Esophagus mucosa (tissue), 1 donor: Measurements from ENCODE around the gene VWA5B1. TPM values are rescaled to one million over a fixed set of nuclear protein-coding genes. Genes with fewer than 3 reads are reported as not detected.
A peak's percentile ranks its signal among the peaks of the same experiment; 100 is the strongest.

Source experiments
- ATAC-seq: fragments of 200-7000 bp; cut with Tn5 transposase; one replicate; pipeline ENCODE4 v1.9.1; 2020
- total RNA-seq: library from RNA; stranded (reverse); gene quantifications from one replicate; pipeline ENCODE4 v1.2.4, GENCODE V29; 2023
- donor health status: DM: yes; HTN: yes; CAD: no.

VWA5B1 gene
- total RNA-seq, 1 donor from 2014 or later, result not detected

GRCh38 chr1:20350421-20350820 lies 59.7 kb downstream of the VWA5B1 start:
- ATAC-seq, result no peak

DNA sequence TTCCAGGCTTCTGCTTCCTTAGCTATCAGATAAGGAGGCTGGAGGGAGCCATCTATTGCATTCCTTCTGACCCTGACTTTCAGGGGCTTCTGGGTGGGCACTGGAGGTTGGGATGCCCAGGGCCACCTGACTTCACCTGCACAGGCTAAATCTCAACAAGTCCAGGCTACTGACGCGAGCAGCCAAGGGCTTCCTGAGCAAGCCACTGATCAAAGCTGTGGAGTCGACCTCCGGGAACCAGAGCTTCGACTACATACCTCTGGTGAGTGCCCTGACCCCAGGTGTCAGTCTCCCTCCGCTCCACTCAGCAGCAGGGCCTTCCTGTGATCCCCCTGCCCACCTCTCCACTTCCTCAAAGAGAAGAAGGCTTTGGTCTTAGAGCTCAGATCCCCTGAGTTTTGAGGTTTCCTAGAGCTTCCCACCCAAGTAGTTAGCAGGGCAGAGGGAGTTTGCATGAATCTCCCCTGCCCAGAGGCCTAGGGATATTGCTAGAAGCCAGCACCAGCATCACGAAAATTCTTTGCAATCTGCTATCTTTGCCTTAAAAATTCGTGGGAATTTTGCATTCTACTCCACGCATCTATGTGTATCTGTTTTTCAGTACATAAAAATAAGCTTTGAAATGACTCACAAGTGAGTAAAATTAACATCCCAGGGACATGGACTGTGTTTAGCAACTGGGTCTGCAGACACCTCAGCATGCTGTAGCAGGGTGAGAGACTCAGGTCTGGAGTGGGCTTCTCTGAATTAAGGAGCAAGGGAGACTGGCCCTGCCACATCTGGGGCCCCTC lies 61.4 kb downstream of the VWA5B1 start:
- ATAC-seq, result no peak

DNA sequence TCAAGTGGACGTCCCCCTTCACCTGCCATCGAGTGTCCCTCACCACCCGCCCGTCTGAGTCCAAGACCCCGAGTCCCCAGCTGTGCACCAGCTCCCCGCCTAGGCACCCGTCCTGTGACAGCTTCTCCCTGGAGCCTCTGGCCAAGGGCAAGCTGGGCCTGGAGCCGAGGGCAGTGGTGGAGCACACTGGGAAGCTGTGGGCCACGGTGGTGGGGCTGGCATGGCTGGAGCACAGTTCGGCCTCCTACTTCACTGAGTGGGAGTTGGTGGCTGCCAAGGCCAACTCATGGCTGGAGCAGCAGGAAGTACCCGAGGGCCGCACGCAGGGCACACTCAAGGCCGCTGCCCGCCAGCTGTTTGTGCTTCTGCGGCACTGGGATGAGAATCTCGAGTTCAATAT lies 63.2 kb downstream of the VWA5B1 start:
- ATAC-seq, result no peak

- no peak for ATAC-seq
Measured at GRCh38 chr1:20354610-20355009, 63.9 kb downstream of the VWA5B1 start.

GRCh38 chr1:20355101-20355827 lies 64.6 kb downstream of the VWA5B1 start:
- no peak for ATAC-seq

DNA sequence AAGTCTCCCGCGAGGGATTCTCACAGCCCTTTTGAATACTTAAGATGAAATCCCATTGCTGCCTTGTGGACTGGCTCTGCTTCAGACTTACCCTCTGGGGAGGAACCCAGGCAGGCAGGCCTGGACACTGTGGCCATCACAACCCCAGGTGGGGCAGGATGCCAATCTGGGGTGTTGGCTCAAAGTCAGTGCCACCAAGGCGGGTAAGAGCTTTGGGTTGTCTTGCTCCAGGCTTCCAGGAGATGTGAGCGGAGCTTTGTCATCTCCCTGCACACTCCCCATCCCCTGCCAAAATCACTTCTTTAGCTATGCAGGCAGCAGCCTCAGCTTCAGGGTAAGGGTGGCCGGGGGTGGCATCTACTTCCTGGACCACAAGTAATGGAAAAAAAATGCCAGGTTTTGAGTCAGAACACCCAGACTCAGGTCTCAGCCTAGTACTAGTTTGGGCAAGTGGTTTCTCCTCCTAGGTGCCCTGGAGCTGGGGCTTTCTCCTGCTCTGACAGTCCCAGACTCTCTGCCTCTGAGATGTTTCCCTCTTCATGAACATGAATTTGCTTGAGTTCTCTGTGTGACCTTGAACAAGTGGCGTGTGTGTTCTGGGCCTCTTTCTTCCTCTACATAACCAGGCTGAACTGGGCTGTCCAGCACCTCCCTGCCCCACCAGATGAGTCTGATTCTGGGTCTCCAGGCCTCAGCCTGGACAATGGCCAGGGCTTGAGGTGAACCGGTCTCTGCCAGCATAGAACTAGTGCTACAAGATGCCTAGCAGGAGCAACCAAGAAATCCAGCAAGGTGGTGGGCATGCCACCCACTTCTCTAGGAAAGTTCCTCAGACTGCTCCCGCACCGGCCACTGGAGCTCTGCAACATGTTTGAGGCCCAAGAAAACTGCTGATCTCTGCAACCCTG lies 65.4 kb downstream of the VWA5B1 start:
- peak; percentile 63 for ATAC-seq

DNA sequence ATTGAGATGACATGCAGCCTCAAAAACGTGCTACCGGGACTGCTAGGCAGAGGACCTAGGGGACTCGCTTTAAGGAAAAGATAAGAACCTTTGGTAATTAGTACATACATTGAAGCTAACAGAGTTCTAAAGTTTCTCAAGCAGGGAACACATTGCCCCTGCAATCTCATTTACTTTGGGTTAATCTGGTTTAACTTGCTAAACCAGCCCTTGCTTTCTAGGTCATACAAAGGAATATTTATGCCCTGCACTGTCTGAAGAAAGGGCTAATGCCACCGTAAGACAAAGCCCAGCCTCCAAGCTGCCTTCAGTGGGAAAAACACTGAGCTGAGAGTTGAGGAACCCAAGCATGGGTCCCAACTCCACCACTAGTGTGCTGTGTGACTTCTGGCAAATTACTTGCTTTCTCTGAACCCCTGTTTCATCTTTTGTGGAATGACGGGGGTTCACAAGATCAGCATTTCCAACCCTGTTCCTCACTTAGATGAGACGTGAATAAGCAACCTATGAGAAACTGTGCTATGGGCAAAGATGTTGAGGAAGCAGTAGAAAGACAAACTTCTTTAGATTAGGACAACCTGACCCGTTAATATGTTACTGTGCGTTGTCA lies 66.3 kb downstream of the VWA5B1 start:
- peak; percentile 52 for ATAC-seq

GRCh38 chr1:20357796-20358195 lies 67.1 kb downstream of the VWA5B1 start:
- no peak for ATAC-seq

- ATAC-seq, result no peak
Measured at GRCh38 chr1:20358761-20359263, 68.1 kb downstream of the VWA5B1 start.

DNA sequence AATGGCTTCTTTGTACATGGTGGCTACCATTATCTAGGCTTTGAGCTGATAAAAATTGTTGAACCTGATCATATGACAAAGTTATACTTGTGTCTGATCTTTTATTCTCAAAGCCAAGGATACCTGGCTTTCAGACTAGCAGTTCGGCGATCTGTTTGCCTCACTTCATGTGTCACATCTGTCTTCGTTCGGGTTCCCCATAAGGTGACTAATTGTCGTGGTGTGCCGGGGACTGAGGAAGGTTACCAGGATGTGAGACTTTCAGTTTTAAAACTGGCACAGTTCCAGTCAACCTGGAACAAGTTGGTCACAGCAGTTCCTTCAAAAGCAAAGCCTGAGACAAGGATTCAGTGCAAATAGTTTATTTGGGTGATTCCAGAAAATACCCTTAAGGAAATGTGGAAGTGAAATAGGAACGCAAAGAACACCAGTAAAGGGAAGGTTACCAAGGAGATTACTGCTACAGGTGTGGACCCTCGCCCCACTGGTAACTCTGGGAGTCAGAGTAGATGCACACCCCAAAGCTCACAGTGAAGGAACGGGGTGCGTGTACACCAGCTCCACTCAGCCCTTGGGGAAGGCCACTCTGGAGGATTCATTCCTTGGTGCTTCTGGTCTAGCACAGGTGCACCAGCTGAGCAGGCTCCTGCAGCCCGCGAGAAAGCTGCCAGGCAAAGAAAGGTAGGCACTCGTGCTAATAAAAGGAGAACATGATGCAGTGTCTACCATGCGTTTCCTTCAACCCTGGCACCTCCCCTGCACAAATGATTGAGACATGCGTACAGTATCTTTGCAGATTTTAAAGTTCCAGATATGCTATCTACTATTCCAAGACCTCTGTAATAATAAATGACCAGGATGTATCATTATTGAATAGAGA lies 69.0 kb downstream of the VWA5B1 start:
- ATAC-seq, result peak; percentile 19

DNA sequence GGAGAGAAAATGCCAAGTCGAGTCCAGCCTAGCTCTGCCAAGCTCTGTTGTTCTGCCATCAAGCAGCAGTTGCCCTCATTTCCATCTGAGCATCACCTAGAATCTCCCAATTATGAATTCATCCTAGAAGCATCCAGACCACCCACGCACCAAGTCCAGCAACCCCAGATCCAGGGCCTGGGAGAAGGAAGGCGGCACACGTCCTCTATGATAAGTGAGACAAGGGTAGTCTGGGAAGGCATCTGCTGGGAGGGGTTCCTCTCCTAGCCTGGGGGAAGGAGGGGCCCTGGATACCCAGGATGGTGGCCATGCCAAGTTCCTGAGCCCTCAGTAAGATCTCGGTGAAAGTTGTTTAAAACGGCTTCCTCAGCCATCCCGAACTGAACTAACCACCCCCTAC lies 70.7 kb downstream of the VWA5B1 start:
- no peak for ATAC-seq

DNA sequence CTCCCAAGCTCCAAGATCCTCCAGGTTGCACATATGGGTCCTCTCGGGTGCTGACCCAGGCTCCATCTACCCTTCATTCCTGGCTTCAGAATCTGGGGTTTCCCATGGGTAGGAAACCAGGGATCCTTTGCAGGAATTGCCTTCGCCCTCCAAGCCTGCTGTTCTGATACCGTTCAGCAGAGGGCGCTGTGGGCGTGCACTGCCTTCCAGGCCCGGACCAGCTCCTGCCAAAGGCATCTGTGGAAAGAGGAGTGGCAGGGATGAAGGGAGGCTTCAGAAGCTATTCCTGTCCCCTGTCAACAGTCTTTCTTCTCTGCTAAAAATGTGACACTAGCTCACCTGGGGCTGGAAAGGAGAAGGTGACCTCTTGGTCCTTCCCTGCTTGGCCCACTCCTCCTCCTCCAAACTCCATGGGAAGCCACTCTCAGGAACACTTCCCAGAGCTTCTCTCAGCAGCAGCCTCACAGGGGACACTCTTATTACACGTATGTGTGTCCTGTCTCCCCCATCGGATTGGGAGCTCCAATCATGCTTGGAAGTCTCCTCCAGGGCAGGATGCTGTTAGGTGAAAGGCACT lies 71.2 kb downstream of the VWA5B1 start:
- ATAC-seq, result peak; percentile 49

DNA sequence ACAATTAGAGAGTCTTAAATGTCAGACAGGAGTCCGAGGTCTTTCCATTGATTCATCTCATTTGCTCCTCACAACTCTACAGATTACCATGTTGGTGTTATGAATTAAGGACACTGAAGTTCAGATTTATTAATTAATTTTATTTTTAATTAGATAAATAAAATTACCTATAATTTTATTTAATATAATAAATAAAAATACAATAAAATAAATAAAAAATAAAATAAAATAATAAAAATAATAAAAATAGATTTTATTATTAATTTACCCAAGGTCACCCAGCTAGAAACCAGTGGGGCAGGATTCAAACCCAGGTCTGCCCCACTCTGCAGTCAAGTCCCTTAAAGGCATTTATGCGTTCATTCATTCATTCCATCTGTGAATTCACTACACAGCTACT lies 72.2 kb downstream of the VWA5B1 start:
- no peak for ATAC-seq

- no peak for ATAC-seq
Measured at GRCh38 chr1:20365421-20366055, 74.9 kb downstream of the VWA5B1 start.

- no peak for ATAC-seq
Measured at GRCh38 chr1:20366056-20366462, 75.4 kb downstream of the VWA5B1 start.

DNA sequence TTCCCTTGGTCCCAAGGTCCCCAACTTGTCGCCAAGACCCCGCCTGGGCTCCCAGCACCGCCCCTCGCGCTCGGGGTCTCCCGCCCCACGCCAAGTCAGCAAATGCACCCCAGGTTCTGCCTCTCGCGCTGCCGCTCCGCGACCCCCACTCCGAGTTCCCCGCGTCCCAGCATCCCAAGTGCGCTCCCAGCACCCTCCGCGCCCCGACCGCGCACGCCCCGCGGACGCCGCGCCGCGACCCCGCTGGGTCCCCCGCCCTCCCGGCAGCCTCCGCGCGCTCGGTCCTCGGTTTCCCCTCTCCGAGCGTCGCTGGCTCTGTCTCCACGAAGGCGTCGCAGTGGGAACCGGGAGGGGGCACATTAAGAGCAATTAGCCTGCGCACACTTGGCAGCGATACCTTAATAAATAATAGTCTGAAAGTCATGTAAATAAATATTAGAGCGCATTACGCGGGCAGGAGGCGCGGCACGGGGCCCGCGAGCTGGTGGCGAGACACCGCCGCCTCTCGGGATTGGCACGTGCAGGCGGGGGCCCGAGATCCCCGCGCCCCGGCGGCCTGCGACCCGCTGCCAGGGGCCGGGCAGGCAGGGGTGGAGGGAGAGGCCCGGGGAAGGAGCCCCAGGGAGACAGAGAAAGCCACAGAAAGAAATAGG lies 75.9 kb downstream of the VWA5B1 start:
- no peak for ATAC-seq

GRCh38 chr1:20367116-20367585 lies 76.5 kb downstream of the VWA5B1 start:
- peak; percentile 30 for ATAC-seq

- ATAC-seq, result no peak
Measured at GRCh38 chr1:20367626-20368025, 77.0 kb downstream of the VWA5B1 start.

GRCh38 chr1:20368866-20369470 lies 78.3 kb downstream of the VWA5B1 start:
- ATAC-seq, result no peak
